ENCODE data around the gene CFAP100.

CFAP100 gene

DNA sequence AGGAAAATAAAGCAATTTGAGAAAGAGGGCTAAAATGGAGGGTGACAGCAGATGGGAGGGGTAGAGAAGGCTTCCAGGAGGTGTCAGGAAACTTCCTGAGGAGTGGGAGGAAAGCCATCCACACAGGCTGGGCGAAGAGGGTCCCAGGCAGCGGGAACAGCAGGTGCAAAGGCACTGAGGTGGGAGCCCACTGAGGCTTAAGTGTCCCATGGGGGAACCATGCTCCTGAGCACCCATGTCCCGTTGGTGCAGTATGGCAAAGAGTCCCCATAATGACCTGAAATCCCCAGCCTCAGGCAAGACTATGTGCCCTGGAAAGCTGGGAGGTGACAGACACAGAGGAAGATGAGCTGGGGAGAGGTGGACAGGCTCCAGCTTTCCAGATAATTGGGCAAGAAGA, 30.0 kb downstream of the CFAP100 start:
- Histone ChIP-seq H3K36me3 (replicated peaks) (no peaks in the 10 kb centered on the region), H3K4me3 (ENCODE audit: low read depth, low read length) (no peak overlapping the region), H3K27ac (no peak overlapping the region), H3K27me3 (replicated peaks) (no peaks in the 10 kb centered on the region)
- in situ Hi-C loops (cut with HindIII; ENCODE audit: low pct_ligation_motif_present, low sequenced_read_pairs) = no loop called here
- TF ChIP-seq CTCF (IDR thresholded peaks at IDR 0.05; ENCODE audit: low read depth, low read length, missing control alignments) = no peak
- no peak for DNase-seq

- TF ChIP-seq CTCF (IDR thresholded peaks at IDR 0.05; ENCODE audit: low read depth, low read length, missing control alignments) = no peak
- no peak overlapping the region for H3K4me3 ChIP-seq (ENCODE audit: low read depth, low read length)
- no peaks in the 10 kb centered on the region for H3K27me3 ChIP-seq (replicated peaks)
- no peak for DNase-seq
- no peak overlapping the region for H3K27ac ChIP-seq
- in situ Hi-C loops (cut with HindIII; ENCODE audit: low pct_ligation_motif_present, low sequenced_read_pairs) = no loop called here
- H3K36me3 ChIP-seq (replicated peaks) = no peaks in the 10 kb centered on the region
These were observed 36.4 kb downstream of the CFAP100 start for GRCh38 chr3:126431103-126431534.

DNA sequence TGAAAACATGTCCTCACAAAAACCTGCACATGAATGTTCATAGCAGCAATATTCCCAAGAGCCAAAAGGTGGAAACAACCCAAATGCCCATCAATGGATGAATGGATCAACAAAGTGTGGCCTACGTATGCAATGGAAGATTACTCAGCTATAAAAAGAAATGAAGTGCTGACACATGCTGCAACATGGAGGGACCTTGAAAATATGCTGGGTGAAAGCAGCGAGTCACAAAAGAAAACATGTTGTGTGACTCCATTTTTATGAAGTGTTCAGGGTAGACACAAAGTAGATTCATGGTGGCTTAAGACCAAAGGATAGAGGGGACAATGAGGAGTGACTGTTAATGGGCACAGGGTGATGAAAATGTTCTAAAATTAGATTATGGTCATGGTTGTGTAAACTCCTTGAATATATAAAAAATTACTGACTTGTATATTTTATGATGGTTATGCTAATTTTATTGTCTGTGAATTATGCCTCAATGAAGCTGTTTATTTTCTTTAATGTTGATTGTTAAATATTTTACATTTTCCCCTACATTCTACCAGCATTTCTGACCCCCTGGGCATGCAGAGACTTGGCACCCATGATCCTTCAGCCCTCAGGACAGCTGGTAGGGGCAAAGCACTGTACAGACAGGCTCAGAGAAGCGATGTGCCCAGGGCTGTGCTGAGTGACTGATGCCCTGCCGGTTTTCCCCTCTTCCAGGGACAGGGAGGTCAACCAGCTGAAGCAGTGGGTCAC, 37.8 kb downstream of the CFAP100 start:
- Histone ChIP-seq H3K4me3 (ENCODE audit: low read depth, low read length) (no peak overlapping the region), H3K36me3 (replicated peaks) (no peaks in the 10 kb centered on the region), H3K27me3 (replicated peaks) (no peaks in the 10 kb centered on the region), H3K27ac (no peak overlapping the region)
- DNase-seq = no peak
- no peak for TF ChIP-seq CTCF (IDR thresholded peaks at IDR 0.05; ENCODE audit: low read depth, low read length, missing control alignments)
- in situ Hi-C loops (cut with HindIII; ENCODE audit: low pct_ligation_motif_present, low sequenced_read_pairs) = no loop called here

GRCh38 chr3:126433105-126433430, 38.4 kb downstream of the CFAP100 start:
- Histone ChIP-seq H3K27ac (no peak overlapping the region), H3K36me3 (replicated peaks) (no peaks in the 10 kb centered on the region), H3K27me3 (replicated peaks) (no peaks in the 10 kb centered on the region), H3K4me3 (ENCODE audit: low read depth, low read length) (no peak overlapping the region)
- in situ Hi-C loops (cut with HindIII; ENCODE audit: low pct_ligation_motif_present, low sequenced_read_pairs) = no loop called here
- no peak for DNase-seq
- no peak for TF ChIP-seq CTCF (IDR thresholded peaks at IDR 0.05; ENCODE audit: low read depth, low read length, missing control alignments)

DNA sequence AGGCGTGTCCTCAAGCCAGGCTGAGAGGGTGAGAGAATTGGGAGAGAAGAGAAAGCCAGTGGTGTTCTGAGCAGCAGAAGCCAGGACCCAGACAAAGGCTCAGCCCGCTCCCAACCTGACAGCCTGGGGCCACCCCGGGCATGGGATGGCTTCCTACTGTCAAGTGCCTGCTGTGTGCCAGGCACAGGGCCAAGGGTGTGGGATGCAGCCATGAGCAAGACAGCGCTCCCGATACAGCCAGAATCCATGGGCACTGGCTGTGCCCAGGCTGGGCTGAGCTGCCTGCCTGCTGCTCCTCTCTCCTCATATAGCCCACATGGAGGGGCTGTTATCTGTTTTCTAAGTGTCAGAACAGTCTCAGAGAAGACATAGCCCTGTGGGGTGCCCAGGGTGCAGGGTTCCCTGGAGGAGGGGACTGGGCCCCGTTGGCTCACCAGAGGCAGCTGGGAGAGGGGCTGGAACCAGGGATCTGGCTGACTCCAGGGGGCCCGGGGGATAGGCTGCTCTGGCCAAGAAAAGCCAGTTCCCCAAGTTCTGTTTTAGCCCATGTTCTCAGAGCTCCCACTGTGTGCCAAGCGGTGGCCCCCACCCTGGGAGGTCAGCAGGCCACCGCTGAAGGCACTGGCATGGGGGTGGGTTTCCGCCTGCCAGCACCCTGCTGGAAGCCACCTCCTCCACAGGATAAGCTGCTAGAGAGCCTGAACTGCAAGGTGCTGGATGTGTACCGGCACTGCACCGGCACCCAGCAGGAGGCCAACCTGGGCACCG, 39.0 kb downstream of the CFAP100 start:
- Histone ChIP-seq H3K36me3 (replicated peaks) (no peaks in the 10 kb centered on the region), H3K27me3 (replicated peaks) (no peaks in the 10 kb centered on the region), H3K4me3 (ENCODE audit: low read depth, low read length) (no peak overlapping the region), H3K27ac (no peak overlapping the region)
- no peak for TF ChIP-seq CTCF (IDR thresholded peaks at IDR 0.05; ENCODE audit: low read depth, low read length, missing control alignments)
- in situ Hi-C loops (cut with HindIII; ENCODE audit: low pct_ligation_motif_present, low sequenced_read_pairs) = no loop called here
- DNase-seq = no peak

Data from brain microvascular endothelial cell (primary cell).